HG03521 (cell line): Measurements from ENCODE around the gene PDZRN3.
"Not testable (repeated sequence)": the region's sequence is repeated elsewhere in the genome, so short reads cannot be mapped to it uniquely, and the experiment has no call there.

Experiments
- ATAC-seq: cut with Tn5 transposase; IDR thresholded peaks from one replicate; pipeline ENCODE4 v1.9.1; 2021; ENCODE audit warnings: mild to moderate bottlenecking, moderate library complexity; ENCODE audit not compliant: unreplicated experiment

Gene PDZRN3

DNA sequence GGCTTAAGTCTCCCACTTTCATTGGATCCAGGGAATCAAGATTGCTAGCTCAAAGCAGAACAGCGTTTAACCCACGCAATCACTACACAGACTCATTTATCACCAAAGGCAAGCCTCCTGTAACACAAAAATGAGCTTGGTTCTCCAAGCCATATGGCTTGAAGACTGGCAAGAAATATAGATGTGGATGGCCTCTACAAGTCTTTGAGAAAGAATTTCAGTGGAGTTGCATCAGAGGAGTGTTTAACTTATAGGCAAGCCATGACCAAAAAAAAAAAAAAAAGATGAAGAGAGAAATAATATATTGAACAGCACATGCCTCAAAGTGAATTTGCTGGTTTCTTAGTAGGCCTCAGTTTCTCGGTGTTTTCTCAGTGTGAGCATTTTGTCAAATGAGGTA lies 27.3 kb downstream of the PDZRN3 start:
- ATAC-seq = no peak

DNA sequence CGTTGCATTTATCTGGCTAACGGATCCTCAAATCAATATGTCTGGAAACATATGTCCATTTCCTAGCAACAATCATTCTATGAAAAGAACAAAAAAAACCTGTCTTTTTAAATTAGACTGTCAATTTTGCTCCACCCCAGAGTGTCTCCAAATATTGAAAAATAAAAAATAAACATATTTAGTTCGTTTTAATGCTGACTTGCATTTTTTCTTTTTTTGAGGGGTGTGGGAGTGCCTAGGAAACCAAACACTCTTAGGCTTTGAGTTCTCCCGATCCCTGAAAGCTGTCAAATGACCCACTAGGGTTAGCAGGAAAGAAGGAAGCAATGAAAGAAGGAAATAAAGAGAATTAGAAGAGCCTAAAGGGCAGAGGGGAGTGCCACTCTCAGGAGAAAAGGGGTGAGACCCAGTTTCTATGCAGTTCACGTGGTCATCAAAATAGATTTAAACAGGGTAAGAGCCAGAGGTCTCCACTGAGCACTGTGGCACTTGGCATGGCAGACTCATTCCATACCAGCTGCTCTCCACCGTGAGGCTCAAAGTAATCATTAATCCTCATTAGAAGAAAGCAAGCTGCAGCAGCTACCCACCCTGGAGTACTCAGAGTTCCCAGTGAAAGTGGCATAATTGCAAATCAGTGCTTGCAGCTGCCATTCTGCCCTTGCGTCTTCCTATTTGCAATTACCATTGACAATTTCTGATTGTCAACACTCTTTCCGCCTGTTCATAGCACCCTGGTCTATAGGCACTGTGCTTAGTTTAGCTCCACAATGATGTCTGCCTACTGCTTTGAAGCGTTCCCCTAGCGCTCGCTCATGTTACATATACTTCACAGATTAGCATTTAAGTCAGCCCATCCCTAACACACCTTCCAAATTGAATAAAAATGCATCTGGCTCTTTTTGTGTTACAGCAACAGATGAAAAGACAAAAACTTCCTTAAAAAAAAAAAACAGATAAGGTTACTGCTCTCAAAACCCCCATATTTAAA lies 32.3 kb downstream of the PDZRN3 start:
- ATAC-seq = no peak

GRCh38 chr3:73591286-73591800 lies 33.4 kb downstream of the PDZRN3 start:
- no peak for ATAC-seq

GRCh38 chr3:73586628-73587027 lies 38.1 kb downstream of the PDZRN3 start:
- no peak for ATAC-seq

DNA sequence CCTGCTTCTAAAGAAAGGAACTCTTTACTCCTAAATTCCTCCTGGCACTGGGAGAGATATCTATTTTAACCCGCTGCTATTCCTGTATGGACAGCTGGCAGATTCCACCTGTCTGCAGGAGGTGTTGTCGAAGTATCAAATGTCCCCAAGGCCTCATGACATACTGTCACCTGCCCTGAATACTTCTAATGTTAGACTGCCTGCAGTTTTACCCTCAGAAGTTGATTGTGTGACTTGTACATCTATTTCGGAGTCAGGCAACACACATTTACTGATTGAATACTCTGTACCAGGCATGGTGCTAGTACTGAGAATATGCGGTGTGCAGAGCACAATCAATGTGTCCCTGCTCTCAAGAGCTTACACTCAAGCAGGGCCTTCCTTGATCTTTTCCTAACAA lies 38.6 kb downstream of the PDZRN3 start:
- ATAC-seq = no peak

- ATAC-seq = no peak
These were observed 39.9 kb downstream of the PDZRN3 start for GRCh38 chr3:73584873-73585272.

DNA sequence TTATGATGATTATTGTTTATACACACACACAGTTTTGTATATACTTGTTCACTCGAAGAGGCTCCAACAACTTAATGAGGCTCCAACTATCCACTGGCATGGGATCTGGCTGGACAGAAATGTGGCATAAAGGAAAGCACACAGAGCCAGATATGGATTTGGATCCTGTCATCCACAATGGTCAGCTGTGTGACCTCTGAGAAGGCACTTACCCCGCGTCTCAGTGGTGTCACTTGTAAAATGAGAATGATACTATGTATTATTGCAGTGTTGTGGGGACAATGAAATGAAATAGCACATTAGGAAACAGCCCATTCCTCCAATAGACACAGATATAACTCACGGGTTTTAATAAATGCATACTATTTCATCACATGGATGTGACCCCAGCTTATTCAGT lies 42.2 kb downstream of the PDZRN3 start:
- ATAC-seq = no peak

DNA sequence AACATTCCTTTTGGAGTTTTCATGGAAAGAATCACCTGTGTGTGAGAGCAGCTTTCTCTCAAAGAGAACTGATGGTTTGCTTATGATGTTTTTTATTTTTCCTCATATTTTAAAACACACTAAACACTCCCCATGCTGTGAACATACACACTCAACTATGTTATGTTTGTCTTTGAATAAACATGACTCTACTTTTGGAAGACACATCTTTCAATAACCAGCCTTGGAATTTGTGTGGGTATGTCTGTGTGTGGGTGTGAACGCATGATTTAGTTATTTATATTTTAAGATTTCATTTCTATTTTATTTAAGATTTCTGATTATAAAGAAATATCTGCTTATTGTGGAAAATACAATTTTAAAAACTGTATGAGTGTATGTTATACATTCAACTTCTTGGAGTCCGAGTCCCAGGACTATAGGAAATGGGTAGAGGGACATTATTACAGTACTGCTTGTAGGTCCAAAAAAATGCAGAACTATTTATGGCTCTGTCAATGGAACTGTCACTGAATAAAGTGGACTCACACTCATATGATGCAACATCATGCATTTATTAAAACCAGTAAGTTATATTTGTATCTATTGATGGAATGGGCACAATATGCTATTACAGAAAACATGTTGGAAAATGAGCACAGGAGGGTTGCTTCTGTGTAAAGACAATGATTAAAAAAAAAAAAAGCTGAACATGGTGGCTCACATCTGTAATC lies 43.5 kb downstream of the PDZRN3 start:
- no peak for ATAC-seq

DNA sequence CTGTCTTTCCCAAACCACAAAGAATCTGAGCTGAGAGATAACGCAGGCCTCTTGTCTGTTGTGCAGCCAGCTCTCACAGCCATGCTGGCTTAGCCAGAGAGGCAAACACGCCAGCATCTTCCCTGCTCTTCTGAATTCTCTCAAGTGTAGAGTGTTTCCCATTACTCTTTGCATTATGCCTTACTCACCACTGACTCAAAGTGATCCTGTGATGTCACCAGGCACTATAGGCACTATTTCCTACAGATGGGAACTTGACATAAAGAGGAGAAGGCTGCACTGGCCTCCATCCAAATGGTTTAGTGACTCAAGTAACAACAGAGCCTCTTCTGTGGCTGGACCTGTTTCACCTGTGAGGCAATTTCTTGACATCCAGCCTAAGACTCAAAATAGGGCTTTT lies 44.4 kb downstream of the PDZRN3 start:
- no peak for ATAC-seq

GRCh38 chr3:73577704-73578103 lies 47.0 kb downstream of the PDZRN3 start:
- no peak for ATAC-seq

- no peak for ATAC-seq
These were observed 47.7 kb downstream of the PDZRN3 start for GRCh38 chr3:73576999-73577461.

DNA sequence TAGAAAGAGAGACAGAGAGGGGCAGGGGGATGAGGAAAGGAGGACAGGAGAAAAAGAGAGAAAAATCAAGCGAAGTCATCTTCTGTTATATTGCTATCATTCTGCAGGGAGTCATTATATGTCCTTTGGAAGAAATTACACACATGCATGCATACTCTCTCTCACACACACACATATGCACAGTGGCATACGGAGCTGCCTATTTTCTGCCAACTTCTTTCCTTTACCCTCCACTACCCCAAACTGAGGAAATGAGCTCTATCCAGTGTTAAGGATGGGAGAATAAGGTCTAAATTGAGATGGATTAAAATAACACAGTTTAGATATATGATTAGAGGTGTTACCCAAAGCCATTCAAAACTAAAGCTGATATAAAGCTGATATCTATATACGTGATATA lies 48.8 kb downstream of the PDZRN3 start:
- no peak for ATAC-seq

GRCh38 chr3:73575519-73575918 lies 49.2 kb downstream of the PDZRN3 start:
- ATAC-seq = no peak

DNA sequence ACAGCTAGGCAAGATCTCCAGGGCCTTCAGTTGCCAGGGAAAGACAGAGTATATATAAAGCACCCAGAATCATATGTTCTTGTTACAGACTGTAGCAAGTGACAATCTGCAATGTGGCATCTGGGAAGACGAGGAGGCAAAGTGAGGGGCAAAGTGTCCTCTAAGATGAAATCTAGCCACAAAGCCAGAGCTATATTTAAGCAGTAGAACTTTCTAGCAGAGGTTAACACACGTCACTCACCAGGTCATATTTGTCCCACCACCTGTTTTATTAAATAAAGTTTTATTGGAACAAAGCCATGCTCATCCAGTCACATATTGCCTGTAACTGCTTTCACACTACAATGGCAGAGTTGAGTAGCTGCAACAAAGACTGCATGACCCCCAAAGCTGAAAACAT lies 51.5 kb downstream of the PDZRN3 start:
- no peak for ATAC-seq

- ATAC-seq = no peak
These were observed 52.4 kb downstream of the PDZRN3 start for GRCh38 chr3:73572368-73572767.

- no peak for ATAC-seq
These were observed 53.4 kb downstream of the PDZRN3 start for GRCh38 chr3:73571238-73571794.

- no peak for ATAC-seq
These were observed 55.4 kb downstream of the PDZRN3 start for GRCh38 chr3:73569246-73569760.

- ATAC-seq = no peak
These were observed 56.3 kb downstream of the PDZRN3 start for GRCh38 chr3:73568371-73568862.

GRCh38 chr3:73565374-73565773 lies 59.4 kb downstream of the PDZRN3 start:
- not testable (repeated sequence) for ATAC-seq

DNA sequence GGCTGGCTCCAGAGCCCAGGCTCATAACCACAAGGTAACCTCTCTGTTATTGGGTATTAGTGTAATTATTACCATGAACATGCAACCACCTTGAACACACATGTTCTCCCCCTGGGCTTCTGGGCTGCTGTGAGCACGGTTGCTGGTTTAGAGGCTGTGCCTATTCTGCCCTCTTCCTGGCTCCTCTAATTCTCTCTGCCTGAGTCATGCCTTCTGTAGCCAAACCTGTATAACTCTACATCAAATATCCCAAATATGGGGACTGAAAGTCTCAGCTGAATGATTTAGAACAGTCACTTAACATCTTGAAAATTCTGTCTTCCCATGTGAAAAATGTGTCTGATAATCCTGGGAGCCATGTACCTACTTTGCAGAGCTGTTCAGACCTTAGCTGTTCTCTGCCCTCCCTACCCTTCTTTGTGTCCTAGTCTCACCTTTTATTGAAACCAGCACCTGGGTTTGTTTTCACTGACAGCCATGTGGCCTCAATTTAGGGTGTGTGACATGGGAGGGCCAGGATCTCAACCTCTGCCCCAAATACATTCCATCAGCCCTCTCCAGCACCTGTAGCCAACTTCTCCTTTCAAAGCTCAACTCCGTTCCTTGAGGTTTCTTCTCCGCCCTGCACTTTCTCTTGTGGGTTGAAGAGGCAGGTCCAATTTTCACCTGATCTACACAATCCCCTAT lies 60.7 kb downstream of the PDZRN3 start:
- ATAC-seq = no peak
